MM.1S (cell line): Measurements from ENCODE around the gene MTMR8.

Source experiments
- DNase-seq: peaks from one replicate; pipeline ENCODE4 v3.0.0-alpha.2; 2015
- H2AFZ ChIP-seq: fragments of 300-600 bp; sonication (generic); 2 replicates; pipeline ENCODE4 v1.6.0; 2016; ENCODE audit warnings: antibody characterized with exemption, low read length
- H3F3A ChIP-seq: fragments of 300-600 bp; sonication (generic); 2 replicates; pipeline ENCODE4 v1.6.1; 2016; ENCODE audit warnings: mild to moderate bottlenecking, antibody characterized with exemption, low read length, moderate library complexity, mixed read lengths; ENCODE audit not compliant: insufficient read depth
- H3K27ac ChIP-seq: fragments of 300-600 bp; sonication (generic); 2 replicates; pipeline ENCODE4 v1.5.1; 2016; ENCODE audit warnings: mild to moderate bottlenecking, low read length
- H3K27me3 ChIP-seq: fragments of 300-600 bp; sonication (generic); replicated peaks from 2 replicates; pipeline ENCODE4 v1.6.0; 2016; ENCODE audit warnings: low read length; ENCODE audit not compliant: insufficient read depth
- H3K36me3 ChIP-seq: fragments of 300-600 bp; sonication (generic); replicated peaks from 2 replicates; pipeline ENCODE4 v1.6.1; 2016; ENCODE audit warnings: mild to moderate bottlenecking, low read length, mixed read lengths; ENCODE audit not compliant: insufficient read depth
- H3K4me1 ChIP-seq: fragments of 300-600 bp; sonication (generic); 2 replicates; pipeline ENCODE4 v1.6.1; 2016; ENCODE audit warnings: low read length, mixed read lengths
- H3K4me2 ChIP-seq: fragments of 300-600 bp; sonication (generic); 2 replicates; pipeline ENCODE4 v1.6.0; 2016; ENCODE audit warnings: low read depth, low read length
- H3K4me3 ChIP-seq: fragments of 300-600 bp; sonication (generic); 2 replicates; pipeline ENCODE4 v1.5.1; 2016; ENCODE audit warnings: low read length, mixed read lengths
- H3K79me2 ChIP-seq: fragments of 300-600 bp; sonication (generic); 2 replicates; pipeline ENCODE4 v1.6.1; 2016; ENCODE audit warnings: mixed run types, low read length, mixed read lengths
- H3K9ac ChIP-seq: fragments of 300-600 bp; sonication (generic); 2 replicates; pipeline ENCODE4 v1.6.1; 2016; ENCODE audit warnings: low read length, mixed read lengths
- H3K9me2 ChIP-seq: fragments of 300-600 bp; sonication (generic); replicated peaks from 2 replicates; pipeline ENCODE4 v1.6.1; 2016; ENCODE audit warnings: mild to moderate bottlenecking, low read length, mixed read lengths; ENCODE audit not compliant: insufficient read depth
- H3K9me3 ChIP-seq: fragments of 300-600 bp; sonication (generic); replicated peaks from 2 replicates; pipeline ENCODE4 v1.6.1; 2016; ENCODE audit warnings: mild to moderate bottlenecking, low read length, mixed read lengths; ENCODE audit not compliant: insufficient read depth
- H4K20me1 ChIP-seq: fragments of 300-600 bp; sonication (generic); 2 replicates; pipeline ENCODE4 v1.6.1; 2016; ENCODE audit warnings: mild to moderate bottlenecking, low read length, moderate library complexity, mixed read lengths; ENCODE audit not compliant: insufficient read depth
- EZH2 ChIP-seq: fragments of 300-600 bp; sonication (generic); optimal IDR thresholded peaks from 2 replicates; pipeline ENCODE3; 2017; ENCODE audit warnings: low read depth, mild to moderate bottlenecking, antibody characterized with exemption, low read length, mixed read lengths
- EZH2phosphoT487 ChIP-seq: fragments of 300-600 bp; sonication (generic); IDR thresholded peaks from 2 replicates; pipeline ENCODE4 v1.6.1; 2018; ENCODE audit warnings: antibody characterized with exemption, low read length
- TF ChIP-seq, protein P1 (sequence below): fragments of 300-600 bp; sonication (generic); IDR thresholded peaks from 2 replicates; pipeline ENCODE4 v1.5.1; 2016; ENCODE audit warnings: antibody characterized with exemption, low read length, mixed read lengths

The MTMR8 gene

DNA sequence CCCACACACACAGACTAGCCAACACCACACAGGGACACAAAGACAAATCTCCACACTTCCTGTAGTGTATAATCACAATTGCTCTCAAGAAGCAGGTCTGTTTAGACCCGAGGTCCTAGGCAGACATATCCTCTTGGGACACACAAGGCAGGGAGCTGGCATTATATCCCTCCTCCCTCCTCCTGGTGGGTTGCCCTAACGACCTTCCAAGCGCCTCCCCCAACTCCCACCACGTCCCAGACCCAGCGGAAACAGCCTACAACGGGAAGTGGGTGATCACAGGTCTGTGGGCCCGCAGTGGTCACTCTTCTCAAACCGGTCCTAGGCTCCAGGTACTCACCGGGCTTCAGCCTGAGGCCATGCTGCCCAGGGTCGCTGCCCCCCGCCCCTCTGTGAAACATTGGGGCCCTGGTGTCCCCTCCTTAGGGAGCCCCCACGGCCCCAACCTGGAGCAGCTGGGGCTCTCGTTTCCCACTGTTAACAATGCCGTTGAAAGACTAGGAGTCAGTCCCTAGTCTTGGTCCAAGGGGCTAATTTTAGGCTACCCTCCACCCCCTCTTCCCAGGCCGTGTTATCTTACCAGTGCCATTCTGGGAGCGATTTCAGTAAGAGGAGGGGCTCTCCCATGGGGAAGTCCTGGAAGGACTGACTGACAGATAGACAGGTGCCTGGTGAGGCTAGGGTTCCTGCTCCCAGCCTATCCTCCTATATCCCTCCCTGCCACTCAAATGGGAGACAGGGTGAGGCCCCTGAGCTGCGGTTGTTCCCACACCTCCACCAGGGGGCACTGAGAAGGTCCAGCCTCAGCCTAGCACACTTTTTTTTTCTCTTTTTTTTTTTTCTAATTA is 164.9 kb downstream of the MTMR8 start, which contains the start of gene ASB12:
Gene ASB12 (minus strand): TSS at position 485 of the 848 bp plus-strand sequence. CDS start 4,957 bp downstream, outside the sequence.
- TF ChIP-seq, protein P1, sequence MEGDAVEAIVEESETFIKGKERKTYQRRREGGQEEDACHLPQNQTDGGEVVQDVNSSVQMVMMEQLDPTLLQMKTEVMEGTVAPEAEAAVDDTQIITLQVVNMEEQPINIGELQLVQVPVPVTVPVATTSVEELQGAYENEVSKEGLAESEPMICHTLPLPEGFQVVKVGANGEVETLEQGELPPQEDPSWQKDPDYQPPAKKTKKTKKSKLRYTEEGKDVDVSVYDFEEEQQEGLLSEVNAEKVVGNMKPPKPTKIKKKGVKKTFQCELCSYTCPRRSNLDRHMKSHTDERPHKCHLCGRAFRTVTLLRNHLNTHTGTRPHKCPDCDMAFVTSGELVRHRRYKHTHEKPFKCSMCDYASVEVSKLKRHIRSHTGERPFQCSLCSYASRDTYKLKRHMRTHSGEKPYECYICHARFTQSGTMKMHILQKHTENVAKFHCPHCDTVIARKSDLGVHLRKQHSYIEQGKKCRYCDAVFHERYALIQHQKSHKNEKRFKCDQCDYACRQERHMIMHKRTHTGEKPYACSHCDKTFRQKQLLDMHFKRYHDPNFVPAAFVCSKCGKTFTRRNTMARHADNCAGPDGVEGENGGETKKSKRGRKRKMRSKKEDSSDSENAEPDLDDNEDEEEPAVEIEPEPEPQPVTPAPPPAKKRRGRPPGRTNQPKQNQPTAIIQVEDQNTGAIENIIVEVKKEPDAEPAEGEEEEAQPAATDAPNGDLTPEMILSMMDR, result no peak
- no peak for TF ChIP-seq EZH2phosphoT487
- no peak for TF ChIP-seq EZH2
- Histone ChIP-seq H3K4me3 (no peak within 1 kb of the TSS), H2AFZ (no peak within 1 kb of the TSS), H3K79me2 (no peaks in the 10 kb centered on the region), H3F3A (no peaks in the 10 kb centered on the region), H4K20me1 (no peaks in the 10 kb centered on the region), H3K27me3 (no peaks in the 10 kb centered on the region), H3K27ac (no peak within 1 kb of the TSS), H3K36me3 (no peaks in the 10 kb centered on the region), H3K9me2 (no peaks in the 10 kb centered on the region), H3K4me2 (no peak within 1 kb of the TSS), H3K4me1 (no peaks in the 10 kb centered on the region), H3K9me3 (no peaks in the 10 kb centered on the region), H3K9ac (no peak within 1 kb of the TSS)
- no peak for DNase-seq

DNA sequence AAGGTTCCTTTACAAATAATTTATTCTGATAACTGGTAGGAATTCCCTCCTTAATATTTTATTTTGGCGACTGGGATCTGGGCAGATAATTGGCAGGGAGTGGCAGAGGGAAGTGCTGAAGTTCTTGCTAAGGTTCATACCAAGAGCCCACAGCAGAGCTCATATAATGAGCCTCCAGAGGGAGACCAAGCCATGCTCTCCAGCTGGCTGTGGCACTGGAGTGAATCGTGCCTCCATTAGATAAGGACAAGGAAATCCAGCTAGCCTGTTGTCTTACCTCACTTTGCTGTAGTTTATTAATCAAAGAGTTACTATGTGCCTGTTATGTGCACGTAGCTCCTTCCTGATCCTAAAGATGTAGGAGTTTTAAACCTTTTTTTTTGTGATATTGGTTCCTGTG is 166.1 kb downstream of the MTMR8 start:
- Histone ChIP-seq H3K4me1 (no peaks in the 10 kb centered on the region), H3K9ac (no peak overlapping the region), H3F3A (no peaks in the 10 kb centered on the region), H3K36me3 (no peaks in the 10 kb centered on the region), H3K9me3 (no peaks in the 10 kb centered on the region), H3K27me3 (no peaks in the 10 kb centered on the region), H3K4me2 (no peak overlapping the region), H3K27ac (no peak overlapping the region), H3K4me3 (no peak overlapping the region), H2AFZ (no peak overlapping the region), H4K20me1 (no peaks in the 10 kb centered on the region), H3K9me2 (no peaks in the 10 kb centered on the region), H3K79me2 (no peaks in the 10 kb centered on the region)
- DNase-seq, result no peak
- TF ChIP-seq EZH2phosphoT487, result no peak
- TF ChIP-seq EZH2, result no peak
- TF ChIP-seq, protein P1, result no peak
